CD4-positive, alpha-beta T cell treated with Interleukin-12 subunit alpha and Interleukin-12 subunit beta, for 1 hour (primary cell): ENCODE data around the gene DENND2A.
"Not testable (repeated sequence)": the region's sequence is repeated elsewhere in the genome, so short reads cannot be mapped to it uniquely, and the experiment has no call there.

Source experiments
- DNase-seq: peaks from one replicate; pipeline ENCODE4 v3.0.0-alpha.2; 2020

DENND2A gene

DNA sequence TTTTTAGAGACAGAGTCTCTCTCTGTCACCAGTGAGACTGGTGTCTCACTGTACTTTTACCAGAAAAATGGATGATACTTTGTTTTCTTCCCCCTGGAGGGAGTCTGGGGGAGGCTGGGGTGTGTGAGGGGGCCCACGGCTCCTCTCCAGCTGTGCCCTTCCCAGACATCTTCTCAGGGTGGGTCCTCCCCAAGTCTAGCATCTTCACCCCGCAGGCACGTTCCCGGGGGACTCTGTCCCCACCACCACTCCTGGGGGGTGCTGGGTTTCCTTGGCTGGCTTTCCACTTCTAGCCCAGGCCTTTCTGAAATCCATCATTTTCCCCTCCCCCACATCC is 99.5 kb downstream of the DENND2A start:
- DNase-seq, result no peak

DNA sequence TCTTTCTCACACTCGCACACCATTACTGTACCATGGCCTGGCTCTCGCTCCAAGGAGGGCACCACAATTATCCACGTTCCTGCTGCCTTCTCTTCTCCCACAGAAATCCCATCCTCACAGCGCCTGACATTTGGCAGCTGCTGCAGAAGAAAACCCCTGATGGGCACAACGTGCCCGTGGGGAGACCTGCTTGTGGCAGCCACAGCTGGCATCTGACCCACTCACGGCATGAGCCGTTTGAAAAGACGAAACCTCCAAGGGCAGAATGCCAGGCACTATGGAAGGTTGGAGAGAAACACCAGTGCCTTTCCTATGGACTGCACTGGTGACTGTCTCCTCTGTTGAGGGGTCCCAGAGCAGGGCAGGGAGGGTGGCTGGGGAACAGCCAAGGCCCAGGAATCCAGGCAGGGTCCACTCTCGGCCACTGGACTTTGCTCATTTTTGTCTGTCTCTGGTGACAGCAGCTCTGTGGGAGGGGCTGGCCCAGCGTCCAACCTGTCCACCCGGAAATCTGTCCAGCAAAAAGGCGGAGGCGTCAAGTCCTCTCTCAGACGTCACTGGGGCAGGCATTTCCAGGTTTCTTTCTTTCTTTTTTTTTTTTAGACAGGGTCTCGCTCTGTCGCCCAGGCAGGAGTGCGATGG is 100.4 kb downstream of the DENND2A start:
- no peak for DNase-seq

DNA sequence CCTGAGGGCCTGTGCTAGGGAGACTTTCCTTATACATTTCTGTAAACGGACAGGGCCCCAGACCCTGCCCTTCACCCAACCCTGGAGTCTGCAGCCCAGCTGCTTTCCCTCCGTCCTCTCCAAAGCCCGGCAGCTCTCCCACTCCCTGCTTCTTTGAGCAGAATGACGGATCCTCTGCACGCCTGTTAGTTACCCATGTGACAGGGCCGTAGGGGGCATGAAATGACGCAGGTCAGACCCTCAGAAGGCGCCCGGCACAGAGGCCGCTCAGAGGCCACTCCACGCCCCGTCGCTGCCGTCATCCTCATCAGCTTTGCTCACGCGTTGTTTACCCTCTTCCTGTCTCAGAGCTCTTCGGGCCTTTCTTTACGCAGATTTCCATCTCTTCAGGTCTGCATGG is 101.2 kb downstream of the DENND2A start:
- DNase-seq, result no peak

DNA sequence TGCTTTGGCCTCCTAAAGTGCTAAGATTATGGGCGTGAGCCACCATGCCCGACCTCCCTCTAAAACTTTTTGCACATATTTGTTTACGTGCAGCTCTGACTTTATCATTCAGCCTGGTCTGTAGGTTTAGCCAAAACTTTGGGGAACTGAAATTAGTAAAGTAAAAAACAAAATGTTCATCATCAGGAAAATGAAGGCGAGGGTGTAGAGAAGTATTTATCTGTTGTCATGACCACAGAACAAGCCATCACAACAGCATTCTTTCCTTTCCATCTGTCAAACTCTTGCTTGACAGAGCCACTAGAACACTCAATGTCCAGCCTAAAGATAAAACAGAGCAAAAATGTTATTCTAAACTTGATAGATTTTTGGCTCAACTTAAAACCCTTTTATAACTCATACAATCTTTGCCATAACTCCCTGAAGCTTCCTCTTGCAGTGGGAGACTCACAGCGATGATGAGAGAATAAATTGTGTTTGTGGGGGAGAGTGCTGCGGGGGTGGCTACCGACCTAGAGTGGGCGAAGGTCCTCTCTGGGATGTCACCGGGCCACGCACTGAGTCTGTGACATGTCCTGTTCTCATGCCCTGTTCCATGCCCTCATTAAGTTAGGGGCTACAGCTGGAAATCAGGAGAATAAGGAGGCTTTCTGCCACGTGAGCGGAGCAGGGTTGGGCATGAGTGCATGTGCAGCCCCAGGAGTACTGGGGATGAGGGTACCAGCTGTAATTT is 102.7 kb downstream of the DENND2A start:
- no peak for DNase-seq

DNA sequence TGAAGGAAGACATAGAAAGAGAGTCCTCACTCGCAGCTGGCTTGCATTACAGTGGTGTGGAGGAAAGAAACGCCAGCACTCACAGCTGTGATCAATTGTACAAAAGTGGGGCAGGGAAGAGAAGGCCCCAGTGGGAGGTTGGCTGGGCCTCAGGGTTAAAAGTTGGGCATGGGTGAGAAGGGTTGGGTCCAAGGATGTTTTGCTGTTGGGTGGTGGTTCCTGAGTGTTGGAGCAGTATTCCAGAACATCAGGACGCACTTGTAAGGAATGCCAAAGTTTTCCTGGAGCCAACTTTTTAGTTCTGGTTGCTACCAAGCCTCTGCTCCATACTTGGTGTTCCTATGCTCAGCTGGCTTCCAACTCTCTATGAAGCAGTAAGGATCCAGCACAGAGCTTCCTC is 105.9 kb downstream of the DENND2A start:
- DNase-seq, result no peak

DNA sequence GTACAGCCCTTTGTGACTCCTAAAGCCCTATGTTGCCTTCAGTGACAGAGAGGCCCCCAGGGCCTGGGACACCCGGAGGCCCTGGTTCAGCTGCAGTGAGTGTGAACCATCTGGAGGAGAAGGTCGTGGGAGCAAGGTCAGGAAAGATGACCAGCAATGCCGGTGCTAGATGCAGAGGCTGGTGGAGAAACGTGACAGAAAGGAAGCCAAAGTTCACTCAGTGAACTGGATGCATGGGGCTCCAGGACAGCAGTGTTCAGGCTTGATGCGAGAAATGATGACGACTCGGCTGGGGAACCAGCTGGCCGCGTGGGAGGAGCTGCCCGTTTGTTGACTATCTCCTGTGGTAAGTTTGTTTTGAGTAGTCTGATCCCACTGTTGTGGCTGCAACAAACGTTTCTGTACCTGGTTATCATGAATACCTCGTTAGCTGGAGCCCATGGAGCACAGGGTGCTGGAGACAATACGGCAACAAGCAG is 107.2 kb downstream of the DENND2A start:
- no peak for DNase-seq

DNA sequence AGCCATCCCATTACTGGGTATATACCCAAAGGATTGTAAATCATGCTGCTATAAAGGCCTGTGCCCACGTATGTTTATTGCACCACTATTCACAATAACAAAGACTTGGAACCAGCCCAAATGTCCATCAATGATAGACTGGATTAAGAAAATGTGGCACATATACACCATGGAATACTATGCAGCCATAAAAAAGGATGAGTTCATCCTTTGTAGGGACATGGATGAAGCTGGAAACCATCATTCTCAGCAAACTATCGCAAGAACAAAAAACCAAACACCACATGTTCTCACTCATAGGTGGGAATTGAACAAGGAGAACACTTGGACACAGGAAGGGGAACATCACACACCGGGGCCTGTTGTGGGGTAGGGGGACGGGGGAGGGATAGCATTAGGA is 111.2 kb downstream of the DENND2A start:
- not testable (repeated sequence) for DNase-seq

DNA sequence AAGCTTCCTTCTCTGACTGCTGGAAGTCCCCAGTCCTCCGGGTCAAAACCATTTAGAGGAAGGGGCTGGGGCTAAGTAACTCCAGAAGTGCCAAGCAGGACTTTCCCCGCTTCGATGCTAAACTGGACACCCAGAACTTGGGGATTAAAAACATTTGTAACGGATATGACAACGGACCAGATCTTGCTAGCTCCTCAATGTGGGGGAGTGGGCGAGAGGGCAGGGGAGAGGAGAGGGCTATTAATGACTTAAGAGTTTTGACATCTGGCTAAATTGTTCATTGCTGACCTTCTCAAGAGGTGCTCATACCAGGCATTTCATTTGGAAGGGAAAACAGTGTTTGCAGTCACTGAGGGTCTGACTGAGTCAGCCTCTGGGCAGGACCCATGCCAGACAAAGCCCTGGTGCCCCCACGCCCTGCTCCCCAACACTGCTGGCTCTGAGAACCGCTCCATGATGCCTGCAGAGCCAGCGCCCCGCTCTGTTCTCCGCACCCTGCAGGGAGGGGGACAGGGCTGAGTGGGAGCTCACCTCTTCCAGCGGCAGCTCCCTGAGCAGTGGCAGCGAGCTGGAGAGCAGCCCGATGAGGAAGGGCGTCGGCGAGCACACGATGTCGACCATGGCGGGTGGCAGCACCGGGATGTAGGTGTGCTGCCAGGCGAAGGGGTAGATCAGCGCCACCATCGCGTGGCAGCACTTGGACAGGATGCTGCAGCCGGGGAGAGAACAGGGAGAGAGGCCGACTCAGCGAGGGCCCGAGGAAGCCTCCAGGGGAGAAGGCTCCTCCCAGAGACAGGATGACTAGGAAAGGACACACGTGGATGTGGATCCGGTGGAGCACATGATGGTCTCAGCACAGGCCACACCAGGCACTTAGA is 113.6 kb downstream of the DENND2A start:
- DNase-seq, result no peak

DNA sequence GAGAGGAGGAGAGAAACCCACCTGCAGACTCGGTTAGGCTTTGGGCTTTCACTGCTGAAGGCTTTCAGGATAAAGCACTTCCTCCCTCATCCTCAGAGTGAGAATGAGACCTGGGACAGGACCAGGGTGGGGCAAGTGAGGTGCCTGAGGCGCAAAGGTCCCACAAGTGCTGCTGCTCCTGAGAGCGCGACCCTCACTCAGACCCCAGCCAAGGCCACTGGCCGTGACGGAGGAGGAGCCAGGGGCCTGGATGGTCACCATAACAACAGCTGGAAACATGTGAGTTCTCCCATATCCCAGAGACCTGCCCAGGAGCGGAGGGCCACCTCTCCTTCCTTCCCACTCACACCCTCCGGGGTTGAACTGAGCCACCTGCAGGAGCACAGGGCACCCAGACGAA is 114.4 kb downstream of the DENND2A start:
- DNase-seq, result no peak

DNA sequence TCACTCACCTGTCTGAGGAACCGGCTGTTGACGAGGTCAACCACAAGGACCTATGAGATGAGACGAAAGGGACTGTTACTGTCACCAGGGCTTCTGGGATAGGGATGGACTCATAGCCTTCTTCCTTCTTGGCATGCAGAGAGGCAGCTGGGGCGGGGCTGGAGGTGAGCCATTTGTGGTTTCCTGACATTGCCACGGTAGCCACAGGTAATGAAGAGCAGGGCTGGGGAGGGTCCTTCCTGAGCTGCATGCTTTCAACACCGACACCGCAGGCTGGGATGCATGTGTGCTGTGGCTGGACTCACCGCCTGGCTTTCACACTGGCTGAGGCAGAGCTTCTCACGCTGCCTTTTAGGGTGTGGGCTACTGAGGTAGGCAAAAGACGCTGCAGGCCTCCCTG is 114.9 kb downstream of the DENND2A start:
- peak; percentile 6 for DNase-seq

DNA sequence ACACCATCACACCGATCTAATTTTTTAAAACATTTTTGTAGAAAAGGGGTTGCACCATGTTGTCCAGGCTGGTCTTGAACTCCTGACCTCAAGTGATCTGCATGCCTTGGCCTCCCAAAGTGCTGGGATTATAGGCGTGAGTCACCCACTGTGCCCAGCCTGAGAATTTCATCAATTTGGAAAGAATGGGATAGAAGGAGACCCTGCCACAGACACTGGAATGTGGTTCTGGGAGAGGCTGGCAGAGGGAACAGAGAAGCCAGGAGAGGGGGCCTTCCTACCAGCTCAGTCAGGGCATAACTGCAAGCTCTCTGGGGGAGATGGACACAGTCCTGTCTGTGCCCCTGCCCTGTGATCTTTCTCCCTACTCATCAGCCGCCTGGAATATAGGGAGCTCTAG is 119.2 kb downstream of the DENND2A start:
- no peak for DNase-seq

DNA sequence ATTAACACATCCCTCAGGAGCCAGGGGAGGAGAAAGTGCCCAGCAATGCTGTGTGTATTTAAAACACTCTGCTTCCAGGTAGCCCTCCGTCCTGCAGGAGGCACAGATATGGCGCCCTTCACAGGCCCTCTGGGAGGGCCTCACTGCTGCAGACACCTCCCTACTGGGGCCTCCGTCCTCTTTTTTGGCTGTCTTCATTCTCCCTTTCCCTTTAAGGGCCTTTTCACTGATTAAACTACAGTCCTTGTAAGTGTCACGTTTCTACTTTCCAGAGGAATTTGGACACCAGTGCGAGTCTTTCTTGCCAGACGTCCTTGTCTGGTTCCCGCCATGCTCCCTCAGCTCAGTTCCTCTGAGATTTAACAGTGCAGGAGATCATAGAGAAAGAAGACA is 121.6 kb downstream of the DENND2A start:
- DNase-seq, result no peak

DNA sequence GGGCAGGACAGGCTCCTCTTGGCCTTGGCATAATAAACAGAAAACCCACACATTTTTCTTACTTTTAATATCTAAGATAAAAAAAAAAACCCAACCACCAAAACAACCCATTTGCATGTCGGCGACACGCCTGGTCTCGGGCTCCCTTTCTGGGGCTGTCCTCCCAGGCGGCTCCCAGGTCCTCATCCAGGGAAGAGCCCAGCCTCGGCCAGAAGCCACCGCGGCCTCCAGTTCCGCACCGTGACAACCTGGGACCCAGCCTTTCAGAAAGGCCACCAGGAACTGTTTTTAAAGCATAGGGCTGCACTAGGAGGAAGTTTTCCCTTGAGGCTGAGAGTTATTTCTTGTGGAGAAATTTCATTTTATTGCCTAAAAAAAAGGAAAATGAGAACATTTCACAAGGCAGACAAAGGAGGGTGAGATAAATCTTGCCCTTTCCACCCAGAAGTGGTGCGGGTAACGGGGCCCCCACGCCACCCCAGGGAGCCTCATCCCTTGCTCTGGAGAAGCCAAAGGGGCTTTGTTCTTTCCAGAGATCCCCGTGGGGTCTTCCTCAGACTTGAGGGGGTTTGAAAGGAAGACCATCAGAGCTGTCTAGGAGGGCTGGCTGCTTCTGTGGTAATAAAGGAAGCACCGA is 122.1 kb downstream of the DENND2A start:
- DNase-seq, result no peak

DNA sequence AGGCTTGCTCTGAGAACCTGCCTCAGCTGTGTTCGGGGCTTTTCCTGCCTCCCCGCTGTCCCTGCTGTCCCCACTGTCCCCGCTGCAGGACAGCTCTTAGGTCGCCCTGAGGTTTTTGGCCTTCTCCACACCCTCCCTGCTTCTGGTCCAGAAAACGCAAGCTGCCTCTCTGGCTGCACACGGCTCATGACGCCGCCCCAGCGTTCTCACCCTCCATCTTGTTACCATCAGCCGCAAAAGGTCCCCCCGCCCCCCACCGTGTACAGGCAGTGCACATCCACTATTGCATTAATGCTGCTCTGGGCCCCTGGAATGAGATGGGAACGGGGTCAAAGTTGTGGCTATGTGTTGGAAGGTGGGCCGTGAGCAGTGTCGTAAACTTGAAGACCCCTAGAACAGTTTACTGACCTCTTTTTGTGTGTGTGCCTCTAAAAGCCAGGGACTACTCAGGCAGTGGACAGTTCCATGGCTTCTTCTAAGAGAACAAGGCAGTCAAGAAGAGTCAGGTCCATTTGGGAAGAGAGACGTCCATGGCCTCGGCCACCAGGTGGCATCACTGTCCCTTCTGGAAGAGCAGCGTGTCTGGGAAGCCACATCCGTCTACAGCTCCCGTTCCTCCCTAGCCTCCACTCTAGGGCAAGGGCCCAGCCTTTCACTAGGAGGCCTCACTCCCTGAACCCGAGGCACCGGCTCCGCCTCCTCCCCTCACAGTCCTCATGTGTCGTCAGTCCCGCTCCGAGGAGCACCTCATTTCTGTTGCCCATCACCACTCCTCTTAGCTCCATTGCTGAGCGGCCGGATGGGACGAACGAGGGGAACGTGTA is 122.9 kb downstream of the DENND2A start:
- DNase-seq, result peak; percentile 64

DNA sequence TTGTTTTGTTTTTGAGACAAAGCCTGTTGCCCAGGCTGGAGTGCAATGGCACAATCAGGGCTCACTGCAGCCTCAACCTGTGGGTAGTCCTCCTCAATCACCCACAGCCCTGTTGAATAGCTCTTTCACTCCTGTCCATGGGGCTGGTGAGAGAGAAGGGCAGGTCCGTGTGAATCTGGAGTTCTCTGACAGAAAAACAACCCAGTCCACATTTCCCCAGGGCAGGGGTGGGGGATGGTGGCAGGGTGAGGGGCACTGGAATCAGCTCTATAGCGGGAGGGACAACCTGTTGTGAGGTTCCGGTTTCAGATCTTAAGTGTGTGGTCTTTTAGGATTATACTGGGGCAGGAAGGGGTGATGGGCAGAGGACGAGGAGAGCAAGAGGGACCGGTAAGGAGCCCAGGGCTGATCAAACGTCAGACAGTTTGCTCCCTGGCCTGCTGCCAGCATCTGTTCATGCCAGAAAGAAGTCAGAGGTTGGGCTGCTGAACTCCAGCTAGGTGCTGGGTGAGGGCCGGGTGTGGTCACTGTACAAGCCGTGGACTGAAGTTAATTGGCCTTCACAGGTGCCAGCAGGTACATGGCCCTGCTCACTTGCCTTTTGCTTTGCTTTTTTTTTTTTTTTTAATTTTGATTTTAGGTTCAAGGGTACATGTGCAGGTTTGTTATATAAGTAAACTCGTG is 128.2 kb downstream of the DENND2A start:
- DNase-seq, result no peak

DNA sequence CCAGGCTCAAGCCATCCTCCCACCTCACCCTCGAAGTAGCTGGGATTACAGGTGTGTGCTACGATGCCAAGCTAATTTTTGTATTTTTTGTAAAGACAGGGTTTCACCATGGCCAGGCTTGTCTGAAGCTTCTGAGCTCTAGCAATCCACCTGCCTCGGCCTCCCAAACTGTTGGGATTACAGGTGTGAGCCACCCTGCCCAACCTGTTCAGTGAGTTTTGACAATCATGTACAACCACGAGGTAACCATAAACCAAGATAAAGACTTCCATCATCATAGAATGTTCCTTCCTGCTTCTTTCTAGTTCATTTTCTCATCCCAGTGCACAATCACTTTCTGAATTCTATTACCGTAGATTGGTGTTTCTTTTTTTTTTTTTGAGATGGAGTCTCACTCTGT is 130.8 kb downstream of the DENND2A start:
- no peak for DNase-seq

DNA sequence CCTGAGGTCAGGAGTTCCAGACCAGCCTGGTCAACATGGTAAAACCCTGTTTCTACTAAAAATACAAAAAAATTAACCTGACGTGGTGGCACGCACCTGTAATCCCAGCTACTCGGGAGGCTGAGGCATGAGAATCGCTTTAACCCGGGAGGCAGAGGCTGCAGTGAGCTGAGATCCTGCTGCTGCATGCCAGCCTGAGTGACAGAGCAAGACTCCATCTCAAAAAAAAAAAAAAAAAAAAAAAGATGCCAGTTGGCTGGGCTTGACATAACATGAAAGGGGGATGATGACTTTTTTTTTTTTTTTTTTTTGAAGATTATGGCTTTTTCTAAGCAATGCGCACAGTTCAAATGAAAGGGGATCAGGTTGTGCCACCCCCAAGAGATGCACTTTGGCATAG is 133.1 kb downstream of the DENND2A start:
- not testable (repeated sequence) for DNase-seq

DNA sequence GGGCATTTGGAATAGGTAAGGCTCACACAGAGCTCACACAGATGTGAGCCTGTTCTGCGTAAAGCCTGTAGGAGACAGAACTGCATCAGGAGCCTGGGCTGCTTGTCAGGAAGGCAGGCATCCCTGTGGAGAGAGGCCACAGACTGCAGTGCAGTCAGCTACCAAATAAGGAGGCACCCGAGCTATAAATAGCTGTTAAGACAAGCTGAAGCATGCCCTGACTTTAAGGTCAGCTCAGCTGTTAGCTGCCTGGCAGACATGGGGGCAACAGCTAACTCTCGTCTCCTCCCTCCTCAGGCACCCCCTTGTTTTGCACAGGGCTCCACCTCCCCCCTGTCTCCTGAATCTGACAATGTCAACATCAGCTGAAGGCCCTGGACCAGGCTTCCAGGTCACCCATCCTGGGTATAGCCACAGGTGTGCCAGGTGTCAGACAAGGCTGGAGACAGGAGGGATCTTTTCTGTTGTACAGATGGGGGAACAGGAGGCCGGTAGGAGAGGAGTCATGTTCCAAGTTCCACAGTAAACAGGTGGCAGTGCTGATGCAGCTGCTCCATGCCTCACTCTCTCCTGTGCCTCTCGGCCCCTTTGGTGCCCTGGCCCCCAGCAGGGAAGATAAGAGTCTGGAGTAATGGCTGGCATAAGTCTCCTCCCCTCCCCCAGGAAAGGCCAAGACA is 133.7 kb downstream of the DENND2A start:
- DNase-seq, result no peak

DNA sequence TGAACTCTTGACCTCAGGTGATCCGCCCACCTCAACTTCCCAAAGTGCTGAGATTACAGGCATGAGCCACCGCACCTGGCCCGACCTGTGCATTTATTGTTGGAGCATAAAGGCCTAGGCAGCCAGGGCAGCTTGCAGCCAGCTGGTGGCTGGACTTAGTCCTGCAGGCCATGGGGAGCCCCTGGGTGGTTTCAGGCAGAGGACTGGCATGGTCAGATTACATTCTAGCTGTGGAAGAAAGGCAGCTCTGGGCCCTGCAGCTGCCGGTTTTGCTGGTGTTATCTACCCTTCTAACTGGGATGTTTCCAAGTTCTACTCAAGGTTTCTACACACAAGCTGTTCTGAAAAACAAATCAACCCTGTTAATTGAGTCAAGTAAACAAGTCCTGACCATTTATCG is 138.6 kb downstream of the DENND2A start:
- no peak for DNase-seq

DNA sequence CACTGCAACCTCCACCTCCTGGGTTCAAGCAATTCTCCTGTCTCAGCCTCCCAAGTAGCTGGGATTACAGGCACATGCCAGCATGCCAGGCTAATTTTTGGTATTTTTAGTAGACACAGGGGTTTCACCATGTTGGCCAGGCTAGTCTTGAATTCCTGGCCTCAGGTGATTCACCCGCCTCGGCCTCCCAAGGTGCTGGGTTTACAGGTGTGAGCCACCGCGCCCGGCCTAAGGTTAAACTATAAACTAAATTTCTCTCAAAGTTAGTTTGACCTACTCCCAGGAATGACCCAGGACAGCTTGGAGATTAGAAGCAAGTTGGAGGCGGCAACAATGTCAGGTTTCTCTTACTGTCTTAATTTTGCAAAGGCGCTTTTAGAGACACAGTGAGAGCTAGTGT is 142.8 kb downstream of the DENND2A start:
- DNase-seq, result not testable (repeated sequence)

DNA sequence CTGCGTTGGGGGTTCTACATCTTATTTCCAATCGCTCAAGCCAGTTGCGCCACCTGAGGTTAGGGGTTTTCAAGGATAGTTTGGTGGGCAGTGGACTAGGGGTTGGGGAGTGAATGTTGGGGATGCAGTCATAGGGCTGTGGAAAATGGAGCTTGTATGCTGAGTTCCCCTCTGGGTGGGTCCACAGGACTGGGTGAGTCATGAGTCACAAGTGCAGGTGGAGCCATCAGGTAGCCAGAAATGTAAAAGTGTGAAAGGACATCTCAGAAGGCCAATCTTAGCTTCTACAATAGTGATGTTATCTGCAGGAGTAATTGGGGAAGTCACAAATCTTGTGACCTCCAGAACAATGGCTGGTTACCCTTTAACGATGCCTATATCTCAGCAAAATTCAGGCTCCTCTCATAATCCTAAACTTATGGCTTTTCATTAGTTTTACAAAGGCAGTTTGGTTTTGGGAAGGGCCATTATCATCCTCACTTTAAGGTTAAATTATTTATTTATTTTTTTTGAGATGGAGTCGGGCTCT is 143.3 kb downstream of the DENND2A start:
- no peak for DNase-seq
